Thoracic aorta (tissue), 2 donors: ENCODE results near the gene PPTC7. TPM values are rescaled to one million over a fixed set of nuclear protein-coding genes. Genes with fewer than 3 reads are reported as not detected.
A peak's percentile ranks its signal among the peaks of the same experiment; 100 is the strongest.

Experiments
- ATAC-seq: fragments of 150-250 bp; one replicate; pipeline ENCODE4 v1.8.0; 2017; ENCODE audit warnings: low read depth; ENCODE audit not compliant: insufficient number of reproducible peaks, low FRiP score
- DNase-seq: peaks from one replicate; pipeline ENCODE4 v3.0.0-alpha.2; 2020; ENCODE audit warnings: low spot score
- H3K27ac ChIP-seq, 2 donors: fragments of 200-600 bp; sonication (generic); 1 replicate in 1 of 2; 2 replicates in 1 of 2; pipeline ENCODE4 v1.5.1; 2016; ENCODE audit warnings: mild to moderate bottlenecking in 2 of 2, moderate library complexity in 2 of 2
- H3K27me3 ChIP-seq: fragments of 200-600 bp; sonication (generic); replicated peaks from 2 replicates; pipeline ENCODE4 v1.6.0; 2016; ENCODE audit warnings: mild to moderate bottlenecking; ENCODE audit not compliant: insufficient read depth
- H3K36me3 ChIP-seq: fragments of 200-600 bp; sonication (generic); one replicate; pipeline ENCODE4 v1.5.1; 2016
- H3K4me1 ChIP-seq, 2 donors: fragments of 200-600 bp; sonication (generic); 1 replicate in 1 of 2; 2 replicates in 1 of 2; pipeline versions ENCODE4 v1.5.1 to v1.6.0; 2016; ENCODE audit warnings: low read depth in 2 of 2, mild to moderate bottlenecking in 1 of 2; ENCODE audit not compliant: control insufficient read depth in 1 of 2
- H3K4me3 ChIP-seq: fragments of 200-600 bp; sonication (generic); 2 replicates; pipeline ENCODE4 v1.5.1; 2016; ENCODE audit warnings: mild to moderate bottlenecking
- H3K9me3 ChIP-seq: fragments of 200-600 bp; sonication (generic); 2 replicates; pipeline ENCODE4 v1.5.1; 2016
- CTCF ChIP-seq: fragments of 200-600 bp; sonication (generic); IDR thresholded peaks from one replicate; pipeline ENCODE4 v1.5.1; 2019; ENCODE audit warnings: antibody characterized with exemption
- total RNA-seq, 2 donors: library from RNA; depleted of rRNA; stranded (reverse); fragments of >200 nt; gene quantifications; one replicate each; pipeline versions ENCODE4 v1.1.0 to v1.2.3, GENCODE V29; 2016

Gene PPTC7
- total RNA-seq: 10 to 100 TPM; 11.8 to 30.4 TPM

- Histone ChIP-seq H3K9me3 (no peaks in the 10 kb centered on the region), H3K4me3 (peak within 1 kb of the TSS; percentile 82), H3K36me3 (no peaks in the 10 kb centered on the region), H3K27ac (peak within 1 kb of the TSS; percentile 60 to 87), H3K4me1 (peaks cover 31 to 42% of the 10 kb centered on the region in 2 donors), H3K27me3 (no peaks in the 10 kb centered on the region)
- TF ChIP-seq CTCF: no peak
- peak; percentile 90 for DNase-seq
- ATAC-seq: peak; percentile 97
Measured at GRCh38 chr12:110583137-110584059, at the start of gene PPTC7. PPTC7 (minus strand) TSS chr12:110583318; CDS start chr12:110583031, 287 bp downstream.

GRCh38 chr12:110627500-110628195 lies 44.5 kb upstream of the PPTC7 start:
- peaks cover 0 to 6% of the 10 kb centered on the region in 2 donors for H3K4me1 ChIP-seq
- no peak overlapping the region for H3K4me3 ChIP-seq
- H3K27me3 ChIP-seq: no peaks in the 10 kb centered on the region
- ATAC-seq: no peak
- H3K9me3 ChIP-seq: no peaks in the 10 kb centered on the region
- no peak overlapping the region for H3K27ac ChIP-seq
- peaks cover 9% of the 10 kb centered on the region for H3K36me3 ChIP-seq
- TF ChIP-seq CTCF: no peak
- no peak for DNase-seq

GRCh38 chr12:110622582-110622981 lies 39.5 kb upstream of the PPTC7 start:
- DNase-seq (no peak), ATAC-seq (no peak)
- H3K4me3 ChIP-seq: no peak overlapping the region
- H3K4me1 ChIP-seq: peaks cover 0 to 6% of the 10 kb centered on the region in 2 donors
- no peaks in the 10 kb centered on the region for H3K27me3 ChIP-seq
- H3K9me3 ChIP-seq: no peaks in the 10 kb centered on the region
- no peak overlapping the region for H3K27ac ChIP-seq
- no peaks in the 10 kb centered on the region for H3K36me3 ChIP-seq
- no peak for TF ChIP-seq CTCF

- Histone ChIP-seq H3K27me3 (no peaks in the 10 kb centered on the region), H3K9me3 (no peaks in the 10 kb centered on the region), H3K4me1 (peaks cover 0 to 6% of the 10 kb centered on the region in 2 donors), H3K27ac (no peak overlapping the region), H3K36me3 (no peaks in the 10 kb centered on the region), H3K4me3 (no peak overlapping the region)
- TF ChIP-seq CTCF: no peak
- ATAC-seq (no peak), DNase-seq (no peak)
Measured at GRCh38 chr12:110619534-110619953, 36.4 kb upstream of the PPTC7 start.

GRCh38 chr12:110616471-110617115 lies 33.5 kb upstream of the PPTC7 start:
- ATAC-seq (no peak), DNase-seq (no peak)
- H3K27ac ChIP-seq: no peak overlapping the region

More at GRCh38 chr12:110616471-110617115, 33.5 kb upstream of the PPTC7 start:
- Histone ChIP-seq H3K4me1 (peaks cover 0 to 11% of the 10 kb centered on the region in 2 donors), H3K36me3 (no peaks in the 10 kb centered on the region), H3K27me3 (no peaks in the 10 kb centered on the region), H3K9me3 (no peaks in the 10 kb centered on the region), H3K4me3 (no peak overlapping the region)
- no peak for TF ChIP-seq CTCF
